Trophoblast cell (in vitro differentiated cells and primary cell): ENCODE data around the gene TSPAN4.
A peak's percentile ranks its signal among the peaks of the same experiment; 100 is the strongest.

Experiments used
- DNase-seq, 2 donors: peaks; one replicate each; pipeline ENCODE4 v3.0.0-alpha.2; 2016
- H2AFZ ChIP-seq: 2 replicates; pipeline ENCODE4 v1.6.1; 2013; ENCODE audit warnings: low read length, moderate library complexity, mild to moderate bottlenecking; ENCODE audit not compliant: insufficient read depth, poor library complexity
- H2AK5ac ChIP-seq: 2 replicates; pipeline ENCODE4 v1.6.1; 2013; ENCODE audit warnings: mild to moderate bottlenecking, low read length
- H2BK120ac ChIP-seq: 2 replicates; pipeline ENCODE4 v1.6.1; 2013; ENCODE audit warnings: low read length, mild to moderate bottlenecking, moderate library complexity; ENCODE audit not compliant: insufficient read depth, poor library complexity
- H2BK12ac ChIP-seq: 2 replicates; pipeline ENCODE4 v1.6.1; 2013; ENCODE audit warnings: mild to moderate bottlenecking, low read length, moderate library complexity
- H2BK5ac ChIP-seq: 2 replicates; pipeline ENCODE4 v1.6.1; 2013; ENCODE audit warnings: low read length, low read depth, moderate library complexity, mild to moderate bottlenecking; ENCODE audit not compliant: poor library complexity
- H3K14ac ChIP-seq: 2 replicates; pipeline ENCODE4 v1.6.1; 2013; ENCODE audit warnings: mild to moderate bottlenecking, low read length
- H3K18ac ChIP-seq: 2 replicates; pipeline ENCODE4 v1.6.1; 2013; ENCODE audit warnings: mild to moderate bottlenecking, low read length
- H3K23ac ChIP-seq: 2 replicates; pipeline ENCODE4 v1.6.1; 2013; ENCODE audit warnings: low read length
- H3K27ac ChIP-seq: 2 replicates; pipeline ENCODE4 v1.5.1; 2013; ENCODE audit warnings: low read depth, mild to moderate bottlenecking, inconsistent platforms, low read length, moderate library complexity
- H3K27me3 ChIP-seq: 2 replicates; pipeline ENCODE4 v1.6.1; 2013; ENCODE audit warnings: inconsistent platforms, mild to moderate bottlenecking, low read length, moderate library complexity; ENCODE audit not compliant: insufficient read depth
- H3K36me3 ChIP-seq, 2 experiments: 1 replicate in 1 of 2; 2 replicates in 1 of 2; pipeline ENCODE4 v1.6.1; 2013; ENCODE audit warnings: low read length in 2 of 2, mild to moderate bottlenecking in 2 of 2, moderate library complexity in 1 of 2; ENCODE audit not compliant: insufficient read depth in 2 of 2, control insufficient read depth in 1 of 2
- H3K4ac ChIP-seq: 2 replicates; pipeline ENCODE4 v1.6.1; 2013; ENCODE audit warnings: low read depth, mild to moderate bottlenecking, low read length, moderate library complexity
- H3K4me1 ChIP-seq, 2 experiments: 1 replicate in 1 of 2; 2 replicates in 1 of 2; pipeline ENCODE4 v1.6.1; 2013; ENCODE audit warnings: low read length in 2 of 2, mild to moderate bottlenecking in 2 of 2, moderate library complexity in 1 of 2; ENCODE audit not compliant: insufficient read depth in 2 of 2, control insufficient read depth in 1 of 2
- H3K4me2 ChIP-seq: 2 replicates; pipeline ENCODE4 v1.6.1; 2013; ENCODE audit warnings: inconsistent platforms, mild to moderate bottlenecking, low read length, moderate library complexity
- H3K4me3 ChIP-seq: 2 replicates; pipeline ENCODE4 v1.5.1; 2013; ENCODE audit warnings: mild to moderate bottlenecking, low read depth, low read length, inconsistent platforms
- H3K79me1 ChIP-seq: one replicate; pipeline ENCODE4 v1.6.1; 2013; ENCODE audit warnings: low read length
- H3K79me2 ChIP-seq: 2 replicates; pipeline ENCODE4 v1.6.1; 2013; ENCODE audit warnings: low read length, mild to moderate bottlenecking; ENCODE audit not compliant: control insufficient read depth, insufficient read depth, poor library complexity
- H3K9ac ChIP-seq: 2 replicates; pipeline ENCODE4 v1.6.1; 2013; ENCODE audit warnings: mild to moderate bottlenecking, low read length
- H3K9me3 ChIP-seq: 2 replicates; pipeline ENCODE4 v1.6.1; 2013; ENCODE audit warnings: low read depth, mild to moderate bottlenecking, control low read depth, inconsistent platforms, low read length; ENCODE audit not compliant: insufficient read depth
- H4K12ac ChIP-seq: 2 replicates; pipeline ENCODE4 v1.6.1; 2013; ENCODE audit warnings: low read depth, mild to moderate bottlenecking, low read length, moderate library complexity
- H4K8ac ChIP-seq: 2 replicates; pipeline ENCODE4 v1.6.1; 2013; ENCODE audit warnings: low read depth, mild to moderate bottlenecking, low read length, moderate library complexity
- H4K91ac ChIP-seq: one replicate; pipeline ENCODE4 v1.6.1; 2013; ENCODE audit warnings: low read depth, mild to moderate bottlenecking, low read length, moderate library complexity
- WGBS: extraction: QIAGEN DNeasy Blood & Tissue Kit; methylation state at CpG from one replicate; pipeline ENCODE4 v1.1.7; 2013; ENCODE audit warnings: missing lambda C conversion rate; ENCODE audit not compliant: insufficient read length, insufficient coverage; ENCODE audit errors: extremely low coverage; 5-methylcytosine and 5-hydroxymethylcytosine counted together

Gene TSPAN4

DNA sequence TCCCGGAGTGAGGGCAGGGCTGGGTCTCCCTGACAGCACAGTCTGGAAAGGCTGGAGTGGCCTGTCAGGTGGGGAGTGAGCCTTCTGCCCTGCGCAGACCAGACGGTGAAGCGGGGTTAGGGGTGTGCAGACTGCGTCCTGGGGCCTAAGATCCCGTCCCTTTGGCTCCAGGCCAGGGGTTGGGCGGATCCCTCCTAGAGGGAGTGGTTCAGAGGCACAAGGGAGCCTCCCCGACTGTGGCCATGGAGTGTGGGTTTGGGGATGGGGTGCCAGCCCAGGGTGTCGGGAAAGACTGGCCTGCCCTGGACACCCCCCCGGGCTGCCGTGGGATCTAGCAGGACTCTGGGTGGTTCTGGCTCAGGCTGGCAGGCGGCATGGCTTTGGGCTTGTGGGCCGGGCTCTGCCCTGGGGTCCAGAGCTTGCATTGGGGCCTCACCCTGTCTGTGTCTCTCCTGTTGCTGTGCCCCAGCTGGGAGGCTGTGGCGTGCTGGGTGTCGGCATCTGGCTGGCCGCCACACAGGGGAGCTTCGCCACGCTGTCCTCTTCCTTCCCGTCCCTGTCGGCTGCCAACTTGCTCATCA, 19.5 kb downstream of the TSPAN4 start:
- Histone ChIP-seq H4K12ac (no peak overlapping the region), H2AK5ac (no peak overlapping the region), H3K36me3 (peaks cover 5 to 7% of the 10 kb centered on the region in 2 experiments), H3K79me1 (no peaks in the 10 kb centered on the region), H3K9me3 (peaks cover 1% of the 10 kb centered on the region), H3K27ac (no peak overlapping the region), H3K4me2 (no peak overlapping the region), H2AFZ (no peak overlapping the region), H3K4me3 (no peak overlapping the region), H3K18ac (no peak overlapping the region), H4K91ac (no peak overlapping the region), H3K4me1 (no peaks in the 10 kb centered on the region), H3K23ac (no peak overlapping the region), H2BK120ac (no peak overlapping the region), H3K79me2 (no peaks in the 10 kb centered on the region), H3K4ac (no peak overlapping the region), H4K8ac (no peak overlapping the region), H2BK12ac (no peak overlapping the region), H3K9ac (no peak overlapping the region), H2BK5ac (no peak overlapping the region), H3K14ac (no peak overlapping the region), H3K27me3 (no peaks in the 10 kb centered on the region)
- no peak for DNase-seq
- WGBS = no CpG with 5 or more reads among the region's 20 CpGs

DNA sequence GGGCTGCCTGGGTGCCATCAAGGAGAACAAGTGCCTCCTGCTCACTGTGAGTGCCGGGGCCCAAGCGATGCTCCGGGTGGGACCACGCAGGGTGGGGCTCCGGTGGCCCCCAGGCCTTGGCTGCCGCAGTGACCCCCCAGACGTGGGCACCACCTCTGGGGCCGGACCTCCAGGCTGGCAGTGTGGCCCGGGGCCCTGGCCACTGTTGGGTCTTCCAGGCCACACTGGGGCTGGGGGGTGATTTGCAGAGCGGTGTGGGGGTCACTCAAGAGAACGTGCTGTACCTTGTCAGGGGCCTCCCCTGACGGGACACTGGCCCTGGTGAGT, 20.0 kb downstream of the TSPAN4 start:
- Histone ChIP-seq H4K12ac (peak overlapping the region; percentile 7), H3K9ac (no peak overlapping the region), H2BK5ac (no peak overlapping the region), H3K4me2 (no peak overlapping the region), H2AFZ (no peak overlapping the region), H2AK5ac (no peak overlapping the region), H3K18ac (no peak overlapping the region), H2BK12ac (no peak overlapping the region), H3K79me1 (no peaks in the 10 kb centered on the region), H3K27me3 (no peaks in the 10 kb centered on the region), H3K27ac (no peak overlapping the region), H3K4me1 (no peaks in the 10 kb centered on the region), H3K4me3 (no peak overlapping the region), H4K8ac (no peak overlapping the region), H3K36me3 (peaks cover 5 to 7% of the 10 kb centered on the region in 2 experiments), H4K91ac (no peak overlapping the region), H3K9me3 (peaks cover 1% of the 10 kb centered on the region), H3K14ac (no peak overlapping the region), H2BK120ac (no peak overlapping the region), H3K79me2 (no peaks in the 10 kb centered on the region), H3K23ac (no peak overlapping the region), H3K4ac (no peak overlapping the region)
- no CpG with 5 or more reads among the region's 12 CpGs for WGBS
- no peak for DNase-seq

DNA sequence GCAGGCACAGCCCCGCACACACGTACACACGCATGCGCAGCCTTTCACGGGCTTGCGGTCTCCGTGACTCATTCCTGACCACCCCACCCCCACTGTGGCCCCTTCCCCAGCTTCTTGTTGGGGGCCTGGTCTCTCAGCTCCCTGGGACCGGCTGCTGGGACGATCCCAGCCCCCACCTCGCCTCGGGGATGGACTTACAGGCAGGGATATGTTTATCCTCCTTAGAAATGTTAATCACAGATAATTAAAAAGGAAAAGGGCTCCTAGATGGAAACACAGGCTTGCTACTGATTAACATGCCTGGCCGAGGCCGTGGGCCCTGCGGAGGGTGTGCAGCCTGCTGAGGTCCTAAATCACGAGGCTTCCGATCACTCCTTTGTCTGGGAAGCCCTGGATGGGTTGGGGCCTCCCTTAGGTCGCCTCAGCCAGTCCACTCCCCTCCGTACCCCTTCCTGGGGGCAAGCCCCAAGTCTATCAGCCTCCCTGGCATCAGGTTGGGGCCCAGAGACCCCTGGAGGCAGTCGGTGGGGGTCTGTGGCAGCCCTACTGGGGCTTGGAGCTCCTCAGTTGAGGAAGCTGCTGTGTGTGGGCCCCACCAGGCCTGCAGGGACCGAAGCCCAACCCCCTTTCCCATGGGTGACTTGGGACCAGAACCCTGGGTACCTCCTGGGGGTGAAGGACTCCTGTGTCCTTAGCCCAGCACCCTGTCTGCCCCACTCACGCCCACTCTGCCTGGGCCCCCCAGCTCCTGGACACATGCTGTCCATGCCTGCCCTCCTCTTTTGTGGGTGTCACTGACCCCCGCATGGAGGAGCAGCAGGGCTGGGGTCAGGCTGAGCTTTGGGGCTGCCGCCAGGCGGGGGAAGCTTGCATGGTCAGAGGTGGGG, 20.6 kb downstream of the TSPAN4 start:
- no peak overlapping the region for H2BK12ac ChIP-seq
- H3K4me1 ChIP-seq = no peaks in the 10 kb centered on the region
- no peak overlapping the region for H2AK5ac ChIP-seq
- H2BK5ac ChIP-seq = no peak overlapping the region
- H3K18ac ChIP-seq = no peak overlapping the region
- H2BK120ac ChIP-seq = no peak overlapping the region
- H3K27me3 ChIP-seq = no peaks in the 10 kb centered on the region
- H3K36me3 ChIP-seq = peaks cover 5 to 7% of the 10 kb centered on the region in 2 experiments
- no peak overlapping the region for H3K14ac ChIP-seq
- no peak for DNase-seq
- no peaks in the 10 kb centered on the region for H3K79me2 ChIP-seq
- no peak overlapping the region for H3K4me3 ChIP-seq
- no peak overlapping the region for H4K91ac ChIP-seq
- H3K4me2 ChIP-seq = no peak overlapping the region
- no peak overlapping the region for H3K4ac ChIP-seq
- peaks cover 1% of the 10 kb centered on the region for H3K9me3 ChIP-seq
- H3K9ac ChIP-seq = no peak overlapping the region
- H3K23ac ChIP-seq = no peak overlapping the region
- no peaks in the 10 kb centered on the region for H3K79me1 ChIP-seq
- H3K27ac ChIP-seq = no peak overlapping the region
- WGBS = no CpG with 5 or more reads among the region's 24 CpGs
- no peak overlapping the region for H2AFZ ChIP-seq
- peak overlapping the region; percentile 7 for H4K12ac ChIP-seq
- no peak overlapping the region for H4K8ac ChIP-seq

DNA sequence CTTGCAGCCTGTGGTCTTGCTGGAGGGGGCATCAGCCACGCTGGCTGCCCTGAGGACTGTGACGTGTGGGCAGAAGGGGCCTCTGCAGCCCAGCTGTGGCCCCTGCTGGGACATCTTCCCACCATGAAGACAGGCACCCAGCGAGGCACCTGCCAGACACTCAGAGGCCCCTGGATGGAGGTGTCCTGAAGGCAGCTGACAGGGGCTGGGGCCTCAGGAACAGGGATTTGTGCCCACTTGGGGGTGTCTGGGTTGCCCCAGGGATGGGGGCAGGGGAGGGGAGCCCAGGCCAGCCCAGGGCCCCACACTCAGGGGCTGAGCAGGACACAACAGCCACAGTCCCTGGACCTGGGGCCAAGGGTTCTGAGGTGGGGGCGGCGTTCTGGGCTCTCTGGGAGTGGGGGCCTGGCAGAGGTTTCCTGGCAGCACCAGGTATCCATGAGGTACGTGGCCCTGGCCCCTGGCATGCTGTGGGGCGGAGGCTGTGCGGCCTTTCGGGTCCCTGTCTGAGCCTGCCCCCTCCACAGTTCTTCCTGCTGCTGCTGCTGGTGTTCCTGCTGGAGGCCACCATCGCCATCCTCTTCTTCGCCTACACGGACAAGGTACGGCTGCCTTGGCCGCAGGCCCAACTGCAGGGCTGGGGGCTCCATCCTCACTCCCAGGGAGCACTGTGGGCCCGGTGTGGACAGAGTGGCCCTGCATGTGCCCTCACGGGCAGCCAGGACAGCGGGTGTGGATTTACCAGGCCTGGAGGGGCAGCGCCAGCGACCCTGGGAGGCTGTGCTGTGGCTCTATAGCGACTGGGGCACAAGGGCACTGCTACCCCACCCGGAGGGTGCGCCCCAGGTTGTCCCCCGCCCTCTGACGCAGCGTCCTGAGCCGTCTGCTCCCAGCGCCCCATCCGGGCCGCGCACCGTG, 21.5 kb downstream of the TSPAN4 start:
- DNase-seq = no peak
- H3K23ac ChIP-seq = no peak overlapping the region
- no peak overlapping the region for H3K9ac ChIP-seq
- H4K8ac ChIP-seq = no peak overlapping the region
- H3K79me1 ChIP-seq = no peaks in the 10 kb centered on the region
- no peak overlapping the region for H2BK120ac ChIP-seq
- no peak overlapping the region for H2AFZ ChIP-seq
- no peak overlapping the region for H2BK12ac ChIP-seq
- no peaks in the 10 kb centered on the region for H3K79me2 ChIP-seq
- peaks cover 1% of the 10 kb centered on the region for H3K9me3 ChIP-seq
- H2BK5ac ChIP-seq = no peak overlapping the region
- H3K27me3 ChIP-seq = no peaks in the 10 kb centered on the region
- no peak overlapping the region for H3K27ac ChIP-seq
- H4K12ac ChIP-seq = no peak overlapping the region
- no peak overlapping the region for H3K4ac ChIP-seq
- H3K4me1 ChIP-seq = no peaks in the 10 kb centered on the region
- no CpG with 5 or more reads among the region's 31 CpGs for WGBS
- H3K36me3 ChIP-seq = peaks cover 5 to 11% of the 10 kb centered on the region in 2 experiments
- no peak overlapping the region for H3K4me3 ChIP-seq
- H3K18ac ChIP-seq = no peak overlapping the region
- H4K91ac ChIP-seq = no peak overlapping the region
- no peak overlapping the region for H2AK5ac ChIP-seq
- no peak overlapping the region for H3K4me2 ChIP-seq
- H3K14ac ChIP-seq = no peak overlapping the region
